HG03095 (cell line): Measurements from ENCODE around the gene FAHD2B.
"Not testable (repeated sequence)": the region's sequence is repeated elsewhere in the genome, so short reads cannot be mapped to it uniquely, and the experiment has no call there.

Experiments
- ATAC-seq: cut with Tn5 transposase; IDR thresholded peaks from one replicate; pipeline ENCODE4 v1.9.1; 2021; ENCODE audit warnings: moderate library complexity; ENCODE audit not compliant: unreplicated experiment

The FAHD2B gene, protein sequence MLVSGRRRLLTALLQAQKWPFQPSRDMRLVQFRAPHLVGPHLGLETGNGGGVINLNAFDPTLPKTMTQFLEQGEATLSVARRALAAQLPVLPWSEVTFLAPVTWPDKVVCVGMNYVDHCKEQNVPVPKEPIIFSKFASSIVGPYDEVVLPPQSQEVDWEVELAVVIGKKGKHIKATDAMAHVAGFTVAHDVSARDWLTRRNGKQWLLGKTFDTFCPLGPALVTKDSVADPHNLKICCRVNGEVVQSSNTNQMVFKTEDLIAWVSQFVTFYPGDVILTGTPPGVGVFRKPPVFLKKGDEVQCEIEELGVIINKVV

GRCh38 chr2:97094772-97095611, at the start of gene FAHD2B:
TSS of gene FAHD2B (minus strand) at chr2:97094882. CDS start at chr2:97091706, 3,176 bp downstream.
- peak; percentile 85 for ATAC-seq

GRCh38 chr2:97144016-97144415, 49.3 kb upstream of the FAHD2B start:
- not testable (repeated sequence) for ATAC-seq

DNA sequence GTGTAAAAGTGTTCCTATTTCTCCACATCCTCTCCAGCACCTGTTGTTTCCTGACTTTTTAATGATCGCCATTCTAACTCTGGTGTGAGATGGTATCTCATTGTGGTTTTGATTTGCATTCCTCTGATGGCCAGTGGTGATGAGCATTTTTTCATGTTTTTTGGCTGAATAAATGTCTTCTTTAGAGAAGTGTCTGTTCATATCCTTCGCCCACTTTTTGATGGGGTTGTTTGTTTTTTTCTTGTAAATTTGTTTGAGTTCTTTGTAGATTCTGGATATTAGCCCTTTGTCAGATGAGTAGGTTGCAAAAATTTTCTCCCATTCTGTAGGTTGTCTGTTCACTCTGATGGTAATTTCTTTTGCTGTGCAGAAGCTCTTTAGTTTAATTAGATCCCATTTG, 34.4 kb upstream of the FAHD2B start:
- not testable (repeated sequence) for ATAC-seq

DNA sequence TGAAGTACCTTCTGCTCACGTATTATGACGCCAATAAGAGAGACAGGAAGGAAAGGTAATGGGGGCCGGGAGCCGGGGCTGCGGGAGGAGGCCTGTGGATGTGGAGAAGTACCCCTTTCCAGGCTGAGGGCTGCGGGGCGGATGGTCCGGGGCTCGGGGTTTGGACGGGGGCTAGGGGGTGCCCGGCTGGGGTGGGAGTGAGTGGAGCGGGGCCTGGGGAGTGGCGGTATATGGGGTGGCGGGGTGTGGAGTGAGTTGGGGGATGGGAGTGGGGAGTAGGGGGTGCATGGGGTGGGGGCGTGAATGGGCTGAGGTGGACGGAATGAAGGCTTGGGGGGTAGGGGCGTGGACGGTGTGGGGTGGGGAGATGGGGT, 19.2 kb upstream of the FAHD2B start:
- ATAC-seq, result not testable (repeated sequence)

GRCh38 chr2:97113050-97113881, 18.6 kb upstream of the FAHD2B start, which contains the start of gene ANKRD36:
TSS of gene ANKRD36 (plus strand) at chr2:97113153. CDS start at chr2:97113740, 587 bp downstream.
- peak; percentile 96 for ATAC-seq

- ATAC-seq, result not testable (repeated sequence)
Observed at GRCh38 chr2:97112320-97113049, 17.8 kb upstream of the FAHD2B start.

GRCh38 chr2:97111246-97111645, 16.6 kb upstream of the FAHD2B start:
- ATAC-seq, result not testable (repeated sequence)

DNA sequence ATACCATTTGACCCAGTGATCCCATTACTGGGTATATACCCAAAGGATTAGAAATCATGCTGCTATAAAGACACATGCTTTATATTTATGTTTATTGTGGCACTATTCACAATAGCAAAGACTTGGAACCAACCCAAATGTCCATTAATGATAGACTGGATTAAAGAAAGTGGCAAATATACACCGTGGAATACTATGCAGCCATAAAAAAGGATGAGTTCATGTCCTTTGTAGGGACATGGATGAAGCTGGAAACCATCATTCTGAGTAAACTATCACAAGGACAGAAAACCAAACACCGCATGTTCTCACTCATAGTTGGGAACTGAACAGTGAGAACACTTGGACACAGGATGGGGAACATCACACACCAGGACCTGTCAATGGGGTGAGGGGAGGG, 12.2 kb upstream of the FAHD2B start:
- ATAC-seq, result not testable (repeated sequence)

DNA sequence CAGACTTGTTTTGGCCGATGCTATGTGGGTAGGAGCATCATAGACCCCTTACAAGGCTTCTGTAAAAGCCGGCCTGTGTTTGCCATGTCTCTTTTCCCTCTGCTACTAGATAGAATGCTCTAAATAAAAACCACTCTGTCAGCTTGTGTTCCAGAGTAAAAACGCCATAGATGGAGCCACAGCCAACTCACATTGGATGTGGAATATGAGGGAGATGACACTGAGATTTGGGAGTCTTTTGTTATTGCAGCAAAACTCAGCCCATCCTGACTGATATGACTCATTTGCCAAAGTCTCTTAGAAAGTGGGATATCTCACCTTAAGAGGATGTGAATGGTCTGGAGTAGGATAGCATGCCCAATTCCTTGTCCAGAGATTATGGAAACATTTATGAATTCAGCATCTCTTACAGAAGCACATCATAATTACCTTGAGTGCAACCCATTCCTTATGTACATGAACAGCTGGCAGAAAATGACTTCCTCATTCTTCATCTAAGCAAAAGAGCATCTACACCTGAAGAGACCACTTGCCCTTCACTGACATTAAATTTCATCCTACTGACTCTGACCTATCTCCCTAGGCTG, 4.2 kb upstream of the FAHD2B start:
- not testable (repeated sequence) for ATAC-seq

GRCh38 chr2:97095661-97096060, 979 bp upstream of the FAHD2B start:
- ATAC-seq, result no peak

GRCh38 chr2:97093983-97094771, 505 bp downstream of the FAHD2B start:
- peak; percentile 18 for ATAC-seq

- not testable (repeated sequence) for ATAC-seq
Observed at GRCh38 chr2:97092946-97093345, 1.7 kb downstream of the FAHD2B start.

- not testable (repeated sequence) for ATAC-seq
Observed at GRCh38 chr2:97088706-97089105, 6.0 kb downstream of the FAHD2B start.

DNA sequence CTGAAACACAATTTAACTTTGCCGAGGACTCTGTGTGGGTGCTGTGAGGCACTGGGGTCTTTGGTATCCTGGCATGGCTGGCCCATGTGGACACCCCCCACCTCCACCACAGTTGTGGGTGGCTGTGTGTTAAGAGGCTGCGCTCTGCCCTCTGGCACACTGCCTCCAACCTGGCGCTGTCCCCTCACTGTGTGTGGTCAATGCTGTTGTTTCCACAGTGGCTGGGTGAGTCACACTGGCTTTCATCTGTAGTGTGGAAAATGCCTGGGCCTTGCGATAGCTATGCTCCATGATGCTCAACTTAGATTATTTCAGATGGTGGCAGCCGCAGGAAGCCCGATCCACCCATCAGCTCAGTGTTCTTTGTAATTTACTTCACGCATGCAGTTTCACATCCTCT, 9.6 kb downstream of the FAHD2B start:
- not testable (repeated sequence) for ATAC-seq

- ATAC-seq, result not testable (repeated sequence)
Observed at GRCh38 chr2:97083516-97083915, 11.2 kb downstream of the FAHD2B start.

- ATAC-seq, result not testable (repeated sequence)
Observed at GRCh38 chr2:97082206-97082605, 12.5 kb downstream of the FAHD2B start.

- not testable (repeated sequence) for ATAC-seq
Observed at GRCh38 chr2:97080855-97081254, 13.8 kb downstream of the FAHD2B start.

DNA sequence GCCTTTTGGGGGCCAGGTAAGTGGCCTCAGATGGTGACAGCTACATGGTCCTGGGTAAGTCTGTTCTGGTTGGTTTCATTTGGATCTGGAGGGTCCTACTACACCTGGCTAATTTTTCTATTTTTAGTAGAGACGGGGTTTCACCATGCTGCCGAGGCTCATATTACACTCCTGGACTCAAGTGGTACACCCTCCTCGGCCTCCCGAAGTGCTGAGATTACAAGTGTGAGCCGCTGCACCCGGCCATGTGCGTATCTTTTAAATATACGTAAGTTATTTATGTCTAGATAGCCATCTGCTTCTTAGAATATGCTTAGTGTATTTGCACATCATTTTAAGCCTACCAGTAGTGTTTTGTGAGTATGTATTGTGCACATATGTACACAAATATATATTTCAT, 17.5 kb downstream of the FAHD2B start:
- ATAC-seq, result not testable (repeated sequence)

DNA sequence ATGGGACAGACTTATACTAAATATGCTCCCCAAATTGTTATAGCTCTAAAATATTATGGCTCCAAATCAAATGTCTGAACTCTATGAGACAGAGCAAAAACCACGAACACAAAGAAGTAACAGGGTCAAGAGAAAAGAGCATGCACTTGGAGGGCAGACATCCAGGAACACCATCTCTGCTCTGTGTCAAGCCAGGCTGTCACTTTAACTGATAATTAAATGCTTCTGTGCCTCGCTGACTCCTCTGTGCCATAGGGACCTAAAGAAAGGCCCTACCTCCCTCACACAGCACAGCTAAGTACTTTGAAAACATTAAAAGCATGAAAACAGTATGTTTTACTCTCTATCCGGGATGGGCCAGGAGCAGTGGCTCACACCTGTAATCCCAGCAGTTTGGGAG, 23.8 kb downstream of the FAHD2B start:
- ATAC-seq, result not testable (repeated sequence)
